Measurements from ENCODE around the gene OSMR. TPM values are rescaled to one million over a fixed set of nuclear protein-coding genes. Genes with fewer than 3 reads are reported as not detected.

The OSMR gene
- total and polyA plus RNA-seq, 9 of the 15 experiments (the other 6 are each of a cell fraction or from before 2014, with no cell fraction given), result 0.18 to 1.7 (median 0.94) TPM

DNA sequence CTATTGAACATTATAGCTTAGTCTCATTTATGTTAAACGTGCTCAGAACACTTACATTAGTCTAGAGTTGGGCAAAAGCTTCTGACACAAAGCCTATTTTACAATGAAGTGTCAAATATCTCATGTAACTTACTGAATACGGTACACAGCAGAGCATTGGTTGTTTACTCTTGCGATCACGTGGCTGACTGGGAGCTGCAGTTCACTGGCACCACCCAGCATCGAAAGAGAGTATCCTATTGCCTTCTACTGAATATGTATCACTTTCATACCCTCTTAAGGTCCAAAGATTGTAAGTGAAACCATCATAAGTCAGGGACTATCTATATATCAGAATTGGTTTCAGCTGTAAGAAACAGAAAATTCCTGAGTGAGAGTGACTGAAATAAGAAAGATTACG is 42.6 kb upstream of the OSMR start:
- H3K79me2 ChIP-seq (ENCODE audit: control insufficient read depth, insufficient read depth, low read length), result no peaks in the 10 kb centered on the region
- no peaks in the 10 kb centered on the region for H3K36me3 ChIP-seq (ENCODE audit: control insufficient read depth, insufficient read depth, low read length)
- H3K9me1 ChIP-seq (ENCODE audit: control insufficient read depth, insufficient read depth, low read length), result no peaks in the 10 kb centered on the region
- H3K27ac ChIP-seq (ENCODE audit: extremely low read depth, low read depth, low read length), result no peak overlapping the region
- in situ Hi-C loops (cut with MboI) (no loop called here), intact Hi-C loops (cut with micrococcal nuclease) (loop anchor here (10.0 kb wide), 1 partner anchor 538 kb away; no protein-coding TSS in a partner anchor)
- H3K9me3 ChIP-seq (replicated peaks; ENCODE audit: control insufficient read depth, insufficient read depth, low read depth, low read length), result no peaks in the 10 kb centered on the region
- WGBS (ENCODE audit: insufficient coverage, low coverage, missing lambda C conversion rate), result 9% methylated on average over 6 of the region's 6 CpGs
- H3K9ac ChIP-seq (ENCODE audit: insufficient read depth in 1 of 2, low read depth in 2 of 2, low read length in 2 of 2), result no peak overlapping the region
- no peak for DNase-seq (ENCODE audit: extremely low read depth in 1 of 4, low spot score in 3 of 4)
- H4K20me1 ChIP-seq (replicated peaks; ENCODE audit: control insufficient read depth, insufficient read depth, low read length), result no peaks in the 10 kb centered on the region
- no peaks in the 10 kb centered on the region; a peak in 1 of 5 replicates for H3K4me1 ChIP-seq (replicated peaks in 1 of 2; ENCODE audit: control insufficient read depth in 2 of 2, insufficient read depth in 2 of 2, low read length in 2 of 2)
- ChIA-PET CTCF (ENCODE audit: low intra/inter-chr PET ratio) (no interaction called here), POLR2A (interaction anchor here (1.3 kb wide), 1 partner anchor 12 kb away, joined by 3 read pairs; no protein-coding TSS in a partner anchor)
- ATAC-seq, result no peak
- no peak overlapping the region for H3K4me2 ChIP-seq (ENCODE audit: insufficient read depth, low read length)
- no peak overlapping the region for H3K4me3 ChIP-seq
- no peak overlapping the region for H2AFZ ChIP-seq (ENCODE audit: low read depth, low read length)
- no peak for FAIRE-seq
- no TSS peak for BruUV-seq (replicated peaks)
- H3K27me3 ChIP-seq (ENCODE audit: control insufficient read depth in 2 of 2, insufficient read depth in 2 of 2, low read length in 2 of 2), result no peaks in the 10 kb centered on the region; a peak in 1 of 5 replicates
- no peak for TF ChIP-seq NR4A1 (CRISPR knock-in tag; IDR thresholded peaks at IDR 0.05)
- no peak for TF ChIP-seq NR4A1 (tag; IDR thresholded peaks at IDR 0.05)
- no peak for TF ChIP-seq ZFP36 (IDR thresholded peaks at IDR 0.05; ENCODE audit: low read depth, low read length, partially characterized antibody)
- TF ChIP-seq, protein P1, sequence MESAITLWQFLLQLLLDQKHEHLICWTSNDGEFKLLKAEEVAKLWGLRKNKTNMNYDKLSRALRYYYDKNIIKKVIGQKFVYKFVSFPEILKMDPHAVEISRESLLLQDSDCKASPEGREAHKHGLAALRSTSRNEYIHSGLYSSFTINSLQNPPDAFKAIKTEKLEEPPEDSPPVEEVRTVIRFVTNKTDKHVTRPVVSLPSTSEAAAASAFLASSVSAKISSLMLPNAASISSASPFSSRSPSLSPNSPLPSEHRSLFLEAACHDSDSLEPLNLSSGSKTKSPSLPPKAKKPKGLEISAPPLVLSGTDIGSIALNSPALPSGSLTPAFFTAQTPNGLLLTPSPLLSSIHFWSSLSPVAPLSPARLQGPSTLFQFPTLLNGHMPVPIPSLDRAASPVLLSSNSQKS (CRISPR knock-in tag; IDR thresholded peaks at IDR 0.05), result no peak
- TF ChIP-seq ZNF79 (CRISPR knock-in tag; IDR thresholded peaks at IDR 0.05; ENCODE audit: low read depth), result no peak
- TF ChIP-seq PRMT5 (CRISPR knock-in tag; IDR thresholded peaks at IDR 0.05), result no peak
- TF ChIP-seq, protein P2, sequence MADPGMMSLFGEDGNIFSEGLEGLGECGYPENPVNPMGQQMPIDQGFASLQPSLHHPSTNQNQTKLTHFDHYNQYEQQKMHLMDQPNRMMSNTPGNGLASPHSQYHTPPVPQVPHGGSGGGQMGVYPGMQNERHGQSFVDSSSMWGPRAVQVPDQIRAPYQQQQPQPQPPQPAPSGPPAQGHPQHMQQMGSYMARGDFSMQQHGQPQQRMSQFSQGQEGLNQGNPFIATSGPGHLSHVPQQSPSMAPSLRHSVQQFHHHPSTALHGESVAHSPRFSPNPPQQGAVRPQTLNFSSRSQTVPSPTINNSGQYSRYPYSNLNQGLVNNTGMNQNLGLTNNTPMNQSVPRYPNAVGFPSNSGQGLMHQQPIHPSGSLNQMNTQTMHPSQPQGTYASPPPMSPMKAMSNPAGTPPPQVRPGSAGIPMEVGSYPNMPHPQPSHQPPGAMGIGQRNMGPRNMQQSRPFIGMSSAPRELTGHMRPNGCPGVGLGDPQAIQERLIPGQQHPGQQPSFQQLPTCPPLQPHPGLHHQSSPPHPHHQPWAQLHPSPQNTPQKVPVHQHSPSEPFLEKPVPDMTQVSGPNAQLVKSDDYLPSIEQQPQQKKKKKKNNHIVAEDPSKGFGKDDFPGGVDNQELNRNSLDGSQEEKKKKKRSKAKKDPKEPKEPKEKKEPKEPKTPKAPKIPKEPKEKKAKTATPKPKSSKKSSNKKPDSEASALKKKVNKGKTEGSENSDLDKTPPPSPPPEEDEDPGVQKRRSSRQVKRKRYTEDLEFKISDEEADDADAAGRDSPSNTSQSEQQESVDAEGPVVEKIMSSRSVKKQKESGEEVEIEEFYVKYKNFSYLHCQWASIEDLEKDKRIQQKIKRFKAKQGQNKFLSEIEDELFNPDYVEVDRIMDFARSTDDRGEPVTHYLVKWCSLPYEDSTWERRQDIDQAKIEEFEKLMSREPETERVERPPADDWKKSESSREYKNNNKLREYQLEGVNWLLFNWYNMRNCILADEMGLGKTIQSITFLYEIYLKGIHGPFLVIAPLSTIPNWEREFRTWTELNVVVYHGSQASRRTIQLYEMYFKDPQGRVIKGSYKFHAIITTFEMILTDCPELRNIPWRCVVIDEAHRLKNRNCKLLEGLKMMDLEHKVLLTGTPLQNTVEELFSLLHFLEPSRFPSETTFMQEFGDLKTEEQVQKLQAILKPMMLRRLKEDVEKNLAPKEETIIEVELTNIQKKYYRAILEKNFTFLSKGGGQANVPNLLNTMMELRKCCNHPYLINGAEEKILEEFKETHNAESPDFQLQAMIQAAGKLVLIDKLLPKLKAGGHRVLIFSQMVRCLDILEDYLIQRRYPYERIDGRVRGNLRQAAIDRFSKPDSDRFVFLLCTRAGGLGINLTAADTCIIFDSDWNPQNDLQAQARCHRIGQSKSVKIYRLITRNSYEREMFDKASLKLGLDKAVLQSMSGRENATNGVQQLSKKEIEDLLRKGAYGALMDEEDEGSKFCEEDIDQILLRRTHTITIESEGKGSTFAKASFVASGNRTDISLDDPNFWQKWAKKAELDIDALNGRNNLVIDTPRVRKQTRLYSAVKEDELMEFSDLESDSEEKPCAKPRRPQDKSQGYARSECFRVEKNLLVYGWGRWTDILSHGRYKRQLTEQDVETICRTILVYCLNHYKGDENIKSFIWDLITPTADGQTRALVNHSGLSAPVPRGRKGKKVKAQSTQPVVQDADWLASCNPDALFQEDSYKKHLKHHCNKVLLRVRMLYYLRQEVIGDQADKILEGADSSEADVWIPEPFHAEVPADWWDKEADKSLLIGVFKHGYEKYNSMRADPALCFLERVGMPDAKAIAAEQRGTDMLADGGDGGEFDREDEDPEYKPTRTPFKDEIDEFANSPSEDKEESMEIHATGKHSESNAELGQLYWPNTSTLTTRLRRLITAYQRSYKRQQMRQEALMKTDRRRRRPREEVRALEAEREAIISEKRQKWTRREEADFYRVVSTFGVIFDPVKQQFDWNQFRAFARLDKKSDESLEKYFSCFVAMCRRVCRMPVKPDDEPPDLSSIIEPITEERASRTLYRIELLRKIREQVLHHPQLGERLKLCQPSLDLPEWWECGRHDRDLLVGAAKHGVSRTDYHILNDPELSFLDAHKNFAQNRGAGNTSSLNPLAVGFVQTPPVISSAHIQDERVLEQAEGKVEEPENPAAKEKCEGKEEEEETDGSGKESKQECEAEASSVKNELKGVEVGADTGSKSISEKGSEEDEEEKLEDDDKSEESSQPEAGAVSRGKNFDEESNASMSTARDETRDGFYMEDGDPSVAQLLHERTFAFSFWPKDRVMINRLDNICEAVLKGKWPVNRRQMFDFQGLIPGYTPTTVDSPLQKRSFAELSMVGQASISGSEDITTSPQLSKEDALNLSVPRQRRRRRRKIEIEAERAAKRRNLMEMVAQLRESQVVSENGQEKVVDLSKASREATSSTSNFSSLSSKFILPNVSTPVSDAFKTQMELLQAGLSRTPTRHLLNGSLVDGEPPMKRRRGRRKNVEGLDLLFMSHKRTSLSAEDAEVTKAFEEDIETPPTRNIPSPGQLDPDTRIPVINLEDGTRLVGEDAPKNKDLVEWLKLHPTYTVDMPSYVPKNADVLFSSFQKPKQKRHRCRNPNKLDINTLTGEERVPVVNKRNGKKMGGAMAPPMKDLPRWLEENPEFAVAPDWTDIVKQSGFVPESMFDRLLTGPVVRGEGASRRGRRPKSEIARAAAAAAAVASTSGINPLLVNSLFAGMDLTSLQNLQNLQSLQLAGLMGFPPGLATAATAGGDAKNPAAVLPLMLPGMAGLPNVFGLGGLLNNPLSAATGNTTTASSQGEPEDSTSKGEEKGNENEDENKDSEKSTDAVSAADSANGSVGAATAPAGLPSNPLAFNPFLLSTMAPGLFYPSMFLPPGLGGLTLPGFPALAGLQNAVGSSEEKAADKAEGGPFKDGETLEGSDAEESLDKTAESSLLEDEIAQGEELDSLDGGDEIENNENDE (IDR thresholded peaks at IDR 0.05; ENCODE audit: low read depth, low read length), result no peak
- TF ChIP-seq PCBP1 (IDR thresholded peaks at IDR 0.05; ENCODE audit: low read depth, low read length, poor library complexity, severe bottlenecking), result no peak
- TF ChIP-seq, protein P3, sequence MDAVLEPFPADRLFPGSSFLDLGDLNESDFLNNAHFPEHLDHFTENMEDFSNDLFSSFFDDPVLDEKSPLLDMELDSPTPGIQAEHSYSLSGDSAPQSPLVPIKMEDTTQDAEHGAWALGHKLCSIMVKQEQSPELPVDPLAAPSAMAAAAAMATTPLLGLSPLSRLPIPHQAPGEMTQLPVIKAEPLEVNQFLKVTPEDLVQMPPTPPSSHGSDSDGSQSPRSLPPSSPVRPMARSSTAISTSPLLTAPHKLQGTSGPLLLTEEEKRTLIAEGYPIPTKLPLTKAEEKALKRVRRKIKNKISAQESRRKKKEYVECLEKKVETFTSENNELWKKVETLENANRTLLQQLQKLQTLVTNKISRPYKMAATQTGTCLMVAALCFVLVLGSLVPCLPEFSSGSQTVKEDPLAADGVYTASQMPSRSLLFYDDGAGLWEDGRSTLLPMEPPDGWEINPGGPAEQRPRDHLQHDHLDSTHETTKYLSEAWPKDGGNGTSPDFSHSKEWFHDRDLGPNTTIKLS (IDR thresholded peaks at IDR 0.05; ENCODE audit: borderline replicate concordance, low read depth), result no peak
